Ureter (tissue), 1 donor: ENCODE results near the gene TTC23L. TPM values are rescaled to one million over a fixed set of nuclear protein-coding genes. Genes with fewer than 3 reads are reported as not detected.
A peak's percentile ranks its signal among the peaks of the same experiment; 100 is the strongest.
"Not testable (repeated sequence)": the region's sequence is repeated elsewhere in the genome, so short reads cannot be mapped to it uniquely, and the experiment has no call there.

ENCODE experiments used
- DNase-seq: peaks from one replicate; pipeline ENCODE4 v3.0.0-alpha.2; 2020; ENCODE audit warnings: low spot score
- total RNA-seq: library from RNA; stranded (reverse); gene quantifications from one replicate; pipeline ENCODE4 v1.2.4, GENCODE V29; 2023
- donor health status: DM: yes; HTN: yes; CAD: no.

Gene TTC23L
- total RNA-seq, 1 donor from 2014 or later = 2.8 TPM

- not testable (repeated sequence) for DNase-seq
Observed at GRCh38 chr5:34923256-34923655, 84.3 kb downstream of the TTC23L start.

GRCh38 chr5:34923694-34924461 is 84.9 kb downstream of the TTC23L start:
- DNase-seq = no peak

- no peak for DNase-seq
Observed at GRCh38 chr5:34924462-34924765, 85.5 kb downstream of the TTC23L start.

- no peak for DNase-seq
Observed at GRCh38 chr5:34926318-34926888, 87.4 kb downstream of the TTC23L start.

GRCh38 chr5:34927785-34928184 is 88.8 kb downstream of the TTC23L start:
- no peak for DNase-seq

GRCh38 chr5:34928267-34928666 is 89.3 kb downstream of the TTC23L start:
- DNase-seq = no peak

- peak; percentile 98 for DNase-seq
Observed at GRCh38 chr5:34929134-34929719, 90.3 kb downstream of the TTC23L start, which contains the start of gene DNAJC21. Gene DNAJC21, plus strand, starts transcription at chr5:34929559. Its CDS starts 261 bp downstream, at chr5:34929820.

GRCh38 chr5:34929720-34930461 is 90.9 kb downstream of the TTC23L start:
- DNase-seq = peak; percentile 88

GRCh38 chr5:34930462-34930844 is 91.5 kb downstream of the TTC23L start:
- no peak for DNase-seq

GRCh38 chr5:34930870-34931269 is 91.9 kb downstream of the TTC23L start:
- no peak for DNase-seq

GRCh38 chr5:34932947-34933346 is 94.0 kb downstream of the TTC23L start:
- DNase-seq = no peak

GRCh38 chr5:34941936-34942335 is 103.0 kb downstream of the TTC23L start:
- no peak for DNase-seq

- DNase-seq = no peak
Observed at GRCh38 chr5:34944044-34944443, 105.1 kb downstream of the TTC23L start.

- DNase-seq = no peak
Observed at GRCh38 chr5:34944460-34945047, 105.6 kb downstream of the TTC23L start.

Other genes with a start within 250 kb of the TTC23L start
- gene RAI14, start 182.8 kb upstream of the TTC23L start, total RNA-seq = 55.0 TPM
- 25.1 TPM for gene RAD1, start 76.3 kb downstream of the TTC23L start, total RNA-seq
- 42.1 TPM for gene BRIX1, start 76.5 kb downstream of the TTC23L start, total RNA-seq
- gene DNAJC21, start 90.4 kb downstream of the TTC23L start, total RNA-seq = 45.3 TPM
- gene AGXT2, start 208.8 kb downstream of the TTC23L start, total RNA-seq = not detected